ENCODE measurements around the gene CDK2AP2. TPM values are rescaled to one million over a fixed set of nuclear protein-coding genes. Genes with fewer than 3 reads are reported as not detected.
"Not testable (repeated sequence)": the region's sequence is repeated elsewhere in the genome, so short reads cannot be mapped to it uniquely, and the experiment has no call there.

CDK2AP2 gene
- total and polyA plus RNA-seq, 2 experiments from 2014 or later, result 29.6 to 55.2 TPM

DNA sequence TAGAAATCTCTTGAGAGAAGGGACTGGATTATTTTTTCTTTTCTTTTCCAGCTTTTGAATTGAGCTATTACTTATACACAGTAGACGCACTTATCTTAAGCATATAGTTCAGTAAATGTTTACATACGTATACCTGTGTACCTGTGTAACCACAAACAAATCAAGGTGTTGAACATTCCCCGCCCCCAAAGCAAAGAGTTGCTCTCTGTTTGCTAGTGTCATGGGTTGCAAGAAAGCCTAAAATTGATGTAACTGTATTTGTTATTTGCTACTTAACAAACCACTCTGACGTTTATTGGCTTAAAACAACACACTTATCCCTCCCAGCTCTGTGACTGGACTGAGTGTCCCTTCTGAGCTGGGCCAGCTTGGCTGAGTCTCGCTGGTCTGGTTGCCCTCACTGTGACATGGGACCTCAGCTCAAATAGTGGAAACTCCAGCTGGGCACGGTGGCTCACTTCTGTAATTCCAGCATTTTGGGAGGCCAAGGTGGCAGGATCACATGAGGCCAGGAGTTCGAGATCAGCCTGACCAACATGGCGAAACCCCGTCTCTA lies 40.7 kb upstream of the CDK2AP2 start:
- 55 to 61% methylated on average over 9 of the region's 9 CpGs for WGBS, 2 experiments (ENCODE audit: low coverage in 1 of 2, low lambda C conversion rate in 2 of 2, missing lambda C conversion rate in 2 of 2)
- H3K9ac ChIP-seq, result no peak overlapping the region
- no peak overlapping the region for H3K4me2 ChIP-seq (ENCODE audit: unreplicated experiment)
- DNase-seq, result no peak
- H4K20me1 ChIP-seq (ENCODE audit: insufficient read depth), result no peaks in the 10 kb centered on the region
- H3K27me3 ChIP-seq (replicated peaks; ENCODE audit: insufficient read depth), result peaks cover 13% of the 10 kb centered on the region
- in situ Hi-C loops (cut with MboI), result no loop called here
- no peak overlapping the region for H3K4me3 ChIP-seq
- H2AFZ ChIP-seq, result no peak overlapping the region
- no peaks in the 10 kb centered on the region for H3K9me3 ChIP-seq (ENCODE audit: low read depth)
- no peaks in the 10 kb centered on the region for H3F3A ChIP-seq (ENCODE audit: insufficient read depth)
- H3K27ac ChIP-seq, result no peak overlapping the region
- H3K4me1 ChIP-seq (ENCODE audit: insufficient read depth), result no peaks in the 10 kb centered on the region
- TF ChIP-seq EZH2phosphoT487 (IDR thresholded peaks at IDR 0.05; ENCODE audit: insufficient read depth, low read depth), result no peak
- TF ChIP-seq EZH2 (IDR thresholded peaks at IDR 0.05; ENCODE audit: insufficient read depth, poor library complexity, severe bottlenecking), result no peak
- H3K36me3 ChIP-seq (ENCODE audit: low read depth), result no peaks in the 10 kb centered on the region
- H3K9me2 ChIP-seq (ENCODE audit: insufficient read depth), result no peaks in the 10 kb centered on the region
- H3K79me2 ChIP-seq (ENCODE audit: insufficient read depth), result no peaks in the 10 kb centered on the region

DNA sequence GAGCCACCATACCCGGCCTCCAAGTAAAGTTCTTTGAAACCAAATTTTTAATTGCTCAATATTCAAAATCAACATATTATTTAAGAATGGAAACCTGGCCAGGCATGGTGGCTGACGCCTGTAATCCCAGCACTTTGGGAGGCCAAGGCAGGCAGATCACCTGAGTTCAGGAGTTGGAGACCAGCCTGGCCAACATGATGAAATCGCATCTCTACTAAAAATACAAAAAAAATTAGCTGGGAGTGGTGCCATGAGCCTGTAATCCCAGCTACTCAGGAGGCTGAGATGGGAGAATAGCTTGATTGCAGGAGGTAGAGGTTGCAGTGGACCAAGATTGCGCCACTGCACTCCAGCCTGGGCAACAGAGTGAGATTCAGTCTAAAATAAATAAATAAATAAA lies 40.1 kb upstream of the CDK2AP2 start:
- H3K9ac ChIP-seq; H3K9me3 ChIP-seq (ENCODE audit: low read depth); in situ Hi-C loops (cut with MboI); H3K27ac ChIP-seq; H4K20me1 ChIP-seq (ENCODE audit: insufficient read depth); DNase-seq; H3K4me2 ChIP-seq (ENCODE audit: unreplicated experiment); H3K4me3 ChIP-seq; H3F3A ChIP-seq (ENCODE audit: insufficient read depth); H2AFZ ChIP-seq; H3K9me2 ChIP-seq (ENCODE audit: insufficient read depth); H3K4me1 ChIP-seq (ENCODE audit: insufficient read depth); H3K36me3 ChIP-seq (ENCODE audit: low read depth); H3K79me2 ChIP-seq (ENCODE audit: insufficient read depth): not testable (repeated sequence)
- 48 to 55% methylated on average over 4 of the region's 4 CpGs for WGBS, 2 experiments (ENCODE audit: low coverage in 1 of 2, low lambda C conversion rate in 2 of 2, missing lambda C conversion rate in 2 of 2)
- peaks cover 12% of the 10 kb centered on the region for H3K27me3 ChIP-seq (replicated peaks; ENCODE audit: insufficient read depth)

DNA sequence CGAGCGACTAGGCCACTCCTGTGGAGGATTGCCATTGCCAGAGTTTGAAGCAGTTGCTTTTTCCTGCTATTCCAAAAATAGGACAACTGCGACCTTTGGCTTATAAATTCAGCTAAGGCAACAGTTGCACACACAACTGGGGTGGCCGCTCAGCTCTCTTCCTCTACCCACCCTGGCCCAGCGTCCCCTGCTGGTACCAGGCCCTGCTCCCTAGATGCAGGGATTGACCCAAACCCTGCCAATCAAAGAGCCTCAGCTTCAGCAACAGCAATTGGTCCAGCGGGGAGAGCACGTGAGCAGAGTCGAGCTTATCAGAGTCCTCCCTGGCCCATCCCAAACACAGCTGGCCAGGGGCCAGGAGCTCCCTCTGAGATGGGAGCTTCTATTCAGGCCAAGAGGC lies 37.3 kb upstream of the CDK2AP2 start:
- Histone ChIP-seq H3K36me3 (ENCODE audit: low read depth) (no peaks in the 10 kb centered on the region), H2AFZ (no peak overlapping the region), H4K20me1 (ENCODE audit: insufficient read depth) (no peaks in the 10 kb centered on the region), H3K4me1 (ENCODE audit: insufficient read depth) (no peaks in the 10 kb centered on the region), H3F3A (ENCODE audit: insufficient read depth) (no peaks in the 10 kb centered on the region), H3K79me2 (ENCODE audit: insufficient read depth) (no peaks in the 10 kb centered on the region), H3K9me3 (ENCODE audit: low read depth) (no peaks in the 10 kb centered on the region), H3K27me3 (replicated peaks; ENCODE audit: insufficient read depth) (peaks cover 12% of the 10 kb centered on the region), H3K27ac (no peak overlapping the region), H3K4me3 (no peak overlapping the region), H3K9me2 (ENCODE audit: insufficient read depth) (no peaks in the 10 kb centered on the region), H3K4me2 (ENCODE audit: unreplicated experiment) (no peak overlapping the region), H3K9ac (no peak overlapping the region)
- no peak for DNase-seq
- WGBS, 2 experiments (ENCODE audit: low coverage in 1 of 2, low lambda C conversion rate in 2 of 2, missing lambda C conversion rate in 2 of 2), result 27% methylated on average over 8 of the region's 8 CpGs
- TF ChIP-seq EZH2phosphoT487 (IDR thresholded peaks at IDR 0.05; ENCODE audit: insufficient read depth, low read depth), result no peak
- TF ChIP-seq EZH2 (IDR thresholded peaks at IDR 0.05; ENCODE audit: insufficient read depth, poor library complexity, severe bottlenecking), result no peak
- in situ Hi-C loops (cut with MboI), result no loop called here

DNA sequence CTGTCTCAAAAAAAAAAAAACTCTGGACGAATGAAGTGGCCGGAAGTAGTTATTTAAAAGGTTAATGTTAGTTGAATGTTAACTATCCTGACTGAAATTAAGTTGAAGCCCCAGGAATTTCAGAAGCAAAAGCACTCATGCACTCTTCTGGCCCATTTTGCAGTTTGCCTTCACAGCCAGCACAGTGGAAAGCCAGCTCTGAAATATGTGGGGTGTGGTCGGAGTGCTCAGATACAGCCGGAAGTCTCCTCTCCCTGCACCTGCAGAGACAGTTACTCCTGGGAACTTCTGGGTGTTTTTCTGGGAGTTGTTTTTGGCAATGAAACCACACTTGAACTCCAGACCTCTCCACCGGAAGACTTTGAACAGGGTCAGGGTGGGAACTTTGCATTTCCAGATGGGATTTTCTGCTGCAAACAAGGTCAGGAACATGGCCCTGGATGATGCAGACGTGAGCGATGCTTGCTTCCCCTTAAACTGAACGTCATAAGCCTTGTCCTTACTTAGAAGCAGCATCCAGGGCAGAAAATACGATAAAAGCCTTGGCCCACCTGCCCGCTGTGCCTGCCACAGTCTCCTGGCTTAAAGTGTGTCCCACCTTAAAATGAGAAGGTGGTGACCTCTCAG lies 36.8 kb upstream of the CDK2AP2 start:
- no peaks in the 10 kb centered on the region for H4K20me1 ChIP-seq (ENCODE audit: insufficient read depth)
- no peaks in the 10 kb centered on the region for H3K9me3 ChIP-seq (ENCODE audit: low read depth)
- H3K9ac ChIP-seq, result no peak overlapping the region
- H3F3A ChIP-seq (ENCODE audit: insufficient read depth), result no peaks in the 10 kb centered on the region
- no peaks in the 10 kb centered on the region for H3K79me2 ChIP-seq (ENCODE audit: insufficient read depth)
- in situ Hi-C loops (cut with MboI), result no loop called here
- WGBS, 2 experiments (ENCODE audit: low coverage in 1 of 2, low lambda C conversion rate in 2 of 2, missing lambda C conversion rate in 2 of 2), result 53 to 57% methylated on average over 10 of the region's 10 CpGs
- no peak overlapping the region for H3K4me3 ChIP-seq
- no peak overlapping the region for H2AFZ ChIP-seq
- H3K36me3 ChIP-seq (ENCODE audit: low read depth), result no peaks in the 10 kb centered on the region
- H3K27me3 ChIP-seq (replicated peaks; ENCODE audit: insufficient read depth), result peaks cover 12% of the 10 kb centered on the region
- no peak overlapping the region for H3K4me2 ChIP-seq (ENCODE audit: unreplicated experiment)
- DNase-seq, result no peak
- H3K9me2 ChIP-seq (ENCODE audit: insufficient read depth), result no peaks in the 10 kb centered on the region
- H3K27ac ChIP-seq, result no peak overlapping the region
- TF ChIP-seq EZH2phosphoT487 (IDR thresholded peaks at IDR 0.05; ENCODE audit: insufficient read depth, low read depth) (no peak), EZH2 (IDR thresholded peaks at IDR 0.05; ENCODE audit: insufficient read depth, poor library complexity, severe bottlenecking) (no peak)
- H3K4me1 ChIP-seq (ENCODE audit: insufficient read depth), result no peaks in the 10 kb centered on the region

DNA sequence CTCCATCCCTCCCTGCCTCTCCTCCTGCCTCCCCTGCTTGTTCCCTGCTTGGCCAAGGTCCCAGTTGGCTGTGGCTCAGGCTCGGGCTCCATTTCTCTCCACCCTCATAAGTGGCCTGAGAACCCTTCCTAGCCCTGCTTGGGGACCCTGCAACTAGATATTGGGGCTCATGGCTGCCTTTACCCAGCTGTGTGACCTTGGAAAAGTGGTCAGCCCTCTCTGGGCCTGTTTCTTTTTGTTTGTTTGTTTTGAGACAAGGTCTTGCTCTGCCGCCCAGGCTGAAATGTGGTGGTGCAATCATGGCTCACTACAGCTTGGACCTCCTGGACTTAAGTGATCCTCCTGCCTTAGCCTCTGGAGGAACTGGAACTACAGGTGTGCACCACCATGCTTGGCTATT lies 35.6 kb upstream of the CDK2AP2 start:
- no peak overlapping the region for H2AFZ ChIP-seq
- H3K9me2 ChIP-seq (ENCODE audit: insufficient read depth), result no peaks in the 10 kb centered on the region
- peaks cover 12% of the 10 kb centered on the region for H3K27me3 ChIP-seq (replicated peaks; ENCODE audit: insufficient read depth)
- H3K79me2 ChIP-seq (ENCODE audit: insufficient read depth), result no peaks in the 10 kb centered on the region
- no peaks in the 10 kb centered on the region for H3K9me3 ChIP-seq (ENCODE audit: low read depth)
- in situ Hi-C loops (cut with MboI), result no loop called here
- H4K20me1 ChIP-seq (ENCODE audit: insufficient read depth), result no peaks in the 10 kb centered on the region
- no peak overlapping the region for H3K4me2 ChIP-seq (ENCODE audit: unreplicated experiment)
- TF ChIP-seq EZH2phosphoT487 (IDR thresholded peaks at IDR 0.05; ENCODE audit: insufficient read depth, low read depth), result no peak
- no peak for TF ChIP-seq EZH2 (IDR thresholded peaks at IDR 0.05; ENCODE audit: insufficient read depth, poor library complexity, severe bottlenecking)
- 32 to 33% methylated on average over 2 of the region's 2 CpGs for WGBS, 2 experiments (ENCODE audit: low coverage in 1 of 2, low lambda C conversion rate in 2 of 2, missing lambda C conversion rate in 2 of 2)
- H3K9ac ChIP-seq, result no peak overlapping the region
- no peak for DNase-seq
- H3F3A ChIP-seq (ENCODE audit: insufficient read depth), result no peaks in the 10 kb centered on the region
- H3K4me3 ChIP-seq, result no peak overlapping the region
- H3K36me3 ChIP-seq (ENCODE audit: low read depth), result no peaks in the 10 kb centered on the region
- no peaks in the 10 kb centered on the region for H3K4me1 ChIP-seq (ENCODE audit: insufficient read depth)
- H3K27ac ChIP-seq, result no peak overlapping the region

Measured in GM23248 (cell line).